ENCODE data around the gene LENG9. TPM values are rescaled to one million over a fixed set of nuclear protein-coding genes. Genes with fewer than 3 reads are reported as not detected.

LENG9 gene
- total RNA-seq, 4 donors from 2014 or later, result 3.1 to 7.9 (median 4.1) TPM

DNA sequence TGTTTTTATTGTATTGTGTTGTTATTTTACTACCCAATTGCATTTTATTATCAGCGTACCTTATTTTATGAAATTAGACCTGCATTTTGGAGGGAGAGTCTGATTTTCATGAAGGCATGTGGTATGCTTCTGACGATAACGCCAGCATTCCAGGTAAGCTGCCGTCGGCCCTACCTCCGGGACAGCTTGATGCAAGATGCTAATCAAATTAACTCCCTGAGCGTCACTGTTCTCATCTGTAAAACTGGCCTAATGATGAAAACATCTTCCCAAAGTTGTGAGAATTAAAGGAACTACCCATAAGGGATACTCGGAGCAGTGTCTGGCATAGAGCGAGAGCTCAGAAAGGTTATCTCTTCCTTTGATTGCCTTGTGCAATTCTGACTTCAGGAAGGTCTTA is 26.2 kb upstream of the LENG9 start:
- WGBS, result 56% methylated on average over 9 of the region's 9 CpGs

DNA sequence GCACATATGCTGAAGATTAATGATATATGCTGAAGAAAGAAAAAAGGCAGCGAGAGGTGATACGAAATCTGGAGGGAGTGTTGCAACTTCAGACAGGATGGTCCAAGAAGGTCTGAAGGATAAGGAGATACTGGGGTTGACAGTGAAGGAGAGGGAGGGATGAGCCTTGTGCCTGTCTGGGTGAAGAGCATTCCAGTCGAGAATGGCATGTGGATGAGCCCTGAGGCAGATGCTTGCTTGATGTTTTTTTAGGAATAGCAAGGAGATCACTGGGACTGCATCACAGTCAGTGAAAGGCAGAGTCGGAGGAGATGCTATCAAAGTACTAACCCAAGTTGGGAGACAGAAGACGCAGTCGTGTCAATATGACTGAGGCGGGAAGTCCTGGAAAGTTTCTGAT is 25.8 kb upstream of the LENG9 start:
- Histone ChIP-seq H3K36me3 (no peaks in the 10 kb centered on the region), H3K4me3 (no peak overlapping the region), H3K9me3 (no peaks in the 10 kb centered on the region), H3K27me3 (peaks cover 32% of the 10 kb centered on the region), H3K4me1 (no peaks in the 10 kb centered on the region), H3K27ac (no peak overlapping the region)
- no peak for DNase-seq (ENCODE audit: low spot score in 2 of 2)
- WGBS, result 47% methylated on average over 7 of the region's 7 CpGs
- TF ChIP-seq EP300 (IDR thresholded peaks at IDR 0.05) (no peak), POLR2A (IDR thresholded peaks at IDR 0.05) (no peak), POLR2AphosphoS5 (IDR thresholded peaks at IDR 0.05) (no peak), CTCF (IDR thresholded peaks at IDR 0.05) (no peak)

More for the DNA sequence above, 26.2 kb upstream of the LENG9 start:
- H3K36me3 ChIP-seq, result no peaks in the 10 kb centered on the region
- H3K27ac ChIP-seq, result no peak overlapping the region
- no peak for DNase-seq (ENCODE audit: low spot score in 2 of 2)
- no peak overlapping the region for H3K4me3 ChIP-seq
- TF ChIP-seq EP300 (IDR thresholded peaks at IDR 0.05), result no peak
- TF ChIP-seq CTCF (IDR thresholded peaks at IDR 0.05), result no peak
- no peak for TF ChIP-seq POLR2A (IDR thresholded peaks at IDR 0.05)
- no peak for TF ChIP-seq POLR2AphosphoS5 (IDR thresholded peaks at IDR 0.05)
- peaks cover 31% of the 10 kb centered on the region for H3K27me3 ChIP-seq
- no peaks in the 10 kb centered on the region for H3K4me1 ChIP-seq
- H3K9me3 ChIP-seq, result no peaks in the 10 kb centered on the region

- DNase-seq (ENCODE audit: low spot score in 2 of 2), result no peak
- no peak overlapping the region for H3K27ac ChIP-seq
- WGBS, result 61% methylated on average over 5 of the region's 5 CpGs
- no peak for TF ChIP-seq POLR2AphosphoS5 (IDR thresholded peaks at IDR 0.05)
- no peak for TF ChIP-seq CTCF (IDR thresholded peaks at IDR 0.05)
- TF ChIP-seq POLR2A (IDR thresholded peaks at IDR 0.05), result no peak
- no peak for TF ChIP-seq EP300 (IDR thresholded peaks at IDR 0.05)
- no peak overlapping the region for H3K4me3 ChIP-seq
- H3K4me1 ChIP-seq, result no peaks in the 10 kb centered on the region
- no peaks in the 10 kb centered on the region for H3K36me3 ChIP-seq
- no peaks in the 10 kb centered on the region for H3K9me3 ChIP-seq
- peaks cover 23% of the 10 kb centered on the region for H3K27me3 ChIP-seq
Observed at GRCh38 chr19:54485851-54486250, 22.3 kb upstream of the LENG9 start.

DNA sequence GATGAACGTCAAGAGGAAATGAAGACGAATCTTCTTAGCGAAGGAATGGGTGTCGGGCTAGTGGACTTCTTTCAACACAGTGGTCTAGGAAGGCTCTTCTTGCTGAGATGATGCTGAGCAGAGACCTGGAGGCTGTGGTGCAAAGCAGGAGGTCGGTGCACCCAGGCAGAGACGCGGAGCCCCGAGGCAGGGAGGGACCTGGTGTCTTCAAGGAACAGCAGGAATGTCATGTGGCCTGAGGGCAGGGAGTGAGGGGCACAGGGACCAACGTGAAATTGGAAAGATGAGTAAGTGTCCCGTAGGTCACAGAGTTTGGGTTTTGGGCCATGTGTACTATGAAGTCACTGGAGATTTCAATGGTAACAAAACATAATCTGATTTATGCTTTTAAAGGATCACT is 20.9 kb upstream of the LENG9 start:
- peaks cover 19% of the 10 kb centered on the region for H3K27me3 ChIP-seq
- 70% methylated on average over 10 of the region's 10 CpGs for WGBS
- DNase-seq (ENCODE audit: low spot score in 2 of 2), result no peak
- no peak overlapping the region for H3K27ac ChIP-seq
- H3K4me1 ChIP-seq, result peaks cover 4% of the 10 kb centered on the region
- no peaks in the 10 kb centered on the region for H3K9me3 ChIP-seq
- H3K36me3 ChIP-seq, result no peaks in the 10 kb centered on the region
- TF ChIP-seq CTCF (IDR thresholded peaks at IDR 0.05) (no peak), POLR2A (IDR thresholded peaks at IDR 0.05) (no peak), POLR2AphosphoS5 (IDR thresholded peaks at IDR 0.05) (no peak), EP300 (IDR thresholded peaks at IDR 0.05) (no peak)
- H3K4me3 ChIP-seq, result no peak overlapping the region

DNA sequence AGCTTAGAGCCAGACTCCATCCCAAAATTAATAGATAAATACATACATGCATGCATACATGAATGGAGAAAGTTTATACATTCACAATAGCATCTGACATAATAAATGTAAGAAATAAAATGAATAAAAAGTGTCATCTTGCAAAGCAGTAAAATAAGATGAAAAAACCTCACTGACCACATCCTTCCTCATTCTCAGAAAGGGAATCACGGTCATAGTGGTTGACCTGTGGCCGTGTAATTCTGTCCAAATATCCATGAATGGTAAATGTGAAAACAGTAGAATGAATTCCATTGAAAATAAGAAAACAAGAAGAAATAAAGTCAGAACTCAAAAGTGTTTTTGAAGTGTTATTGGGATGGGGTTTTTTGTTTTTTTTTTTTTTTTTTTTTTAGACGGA is 19.3 kb upstream of the LENG9 start:
- no peaks in the 10 kb centered on the region for H3K9me3 ChIP-seq
- H3K4me1 ChIP-seq, result peaks cover 4% of the 10 kb centered on the region
- no peak overlapping the region for H3K4me3 ChIP-seq
- WGBS, result 75% methylated on average over 3 of the region's 3 CpGs
- no peak overlapping the region for H3K27ac ChIP-seq
- no peak for TF ChIP-seq CTCF (IDR thresholded peaks at IDR 0.05)
- TF ChIP-seq EP300 (IDR thresholded peaks at IDR 0.05), result no peak
- no peak for TF ChIP-seq POLR2A (IDR thresholded peaks at IDR 0.05)
- TF ChIP-seq POLR2AphosphoS5 (IDR thresholded peaks at IDR 0.05), result no peak
- no peaks in the 10 kb centered on the region for H3K36me3 ChIP-seq
- H3K27me3 ChIP-seq, result peaks cover 19% of the 10 kb centered on the region
- no peak for DNase-seq (ENCODE audit: low spot score in 2 of 2)
